OCI-LY1 (cell line): ENCODE data around the gene ZCWPW2.
A peak's percentile ranks its signal among the peaks of the same experiment; 100 is the strongest.

Experiments used
- H2AFZ ChIP-seq: fragments of 200-600 bp; sonication (generic), shearing (Covaris generic); 2 replicates; pipeline ENCODE4 v1.6.0; 2014; ENCODE audit warnings: antibody characterized with exemption, mild to moderate bottlenecking, low read length
- H3F3A ChIP-seq: fragments of 200-600 bp; sonication (generic), shearing (Covaris generic); 2 replicates; pipeline ENCODE4 v1.6.0; 2014; ENCODE audit warnings: mild to moderate bottlenecking, antibody characterized with exemption, low read length, moderate library complexity; ENCODE audit not compliant: insufficient read depth
- H3K27ac ChIP-seq: fragments of 200-600 bp; sonication (generic); 2 replicates; pipeline ENCODE4 v1.5.1; 2014; ENCODE audit warnings: low read length, mixed run types, mild to moderate bottlenecking, low read depth; ENCODE audit not compliant: poor library complexity, severe bottlenecking
- H3K27me3 ChIP-seq: fragments of 200-600 bp; sonication (generic); 2 replicates; pipeline ENCODE4 v1.6.0; 2014; ENCODE audit warnings: antibody characterized with exemption, mild to moderate bottlenecking, low read length, moderate library complexity; ENCODE audit not compliant: insufficient read depth
- H3K36me3 ChIP-seq: fragments of 200-600 bp; sonication (generic); 2 replicates; pipeline ENCODE4 v1.6.1; 2014; ENCODE audit warnings: mild to moderate bottlenecking, antibody characterized with exemption, low read length, moderate library complexity, mixed read lengths; ENCODE audit not compliant: insufficient read depth
- H3K4me1 ChIP-seq: fragments of 200-600 bp; sonication (generic); 2 replicates; pipeline ENCODE4 v1.5.1; 2014; ENCODE audit warnings: mild to moderate bottlenecking, low read length, moderate library complexity; ENCODE audit not compliant: insufficient read depth, severe bottlenecking
- H3K4me2 ChIP-seq: fragments of 200-600 bp; sonication (generic), shearing (Covaris generic); 2 replicates; pipeline ENCODE4 v1.6.1; 2014; ENCODE audit warnings: low read length
- H3K4me3 ChIP-seq: fragments of 200-600 bp; sonication (generic); 2 replicates; pipeline ENCODE4 v1.5.1; 2014; ENCODE audit warnings: low read length, low read depth, mild to moderate bottlenecking, mixed read lengths; ENCODE audit not compliant: poor library complexity, severe bottlenecking
- H3K79me2 ChIP-seq: fragments of 200-600 bp; shearing (Covaris generic); 2 replicates; pipeline ENCODE4 v1.6.1; 2016; ENCODE audit warnings: mixed run types, low read length, mixed read lengths; ENCODE audit not compliant: insufficient read depth
- H3K9ac ChIP-seq: fragments of 200-600 bp; sonication (generic), shearing (Covaris generic); 2 replicates; pipeline ENCODE4 v1.6.1; 2014; ENCODE audit warnings: mild to moderate bottlenecking, low read length, mixed read lengths
- H3K9me2 ChIP-seq: fragments of 200-600 bp; sonication (generic), shearing (Covaris generic); 2 replicates; pipeline ENCODE4 v1.6.1; 2014; ENCODE audit warnings: low read depth, mild to moderate bottlenecking, low read length, mixed read lengths
- H3K9me3 ChIP-seq: fragments of 200-600 bp; shearing (Covaris generic); 2 replicates; pipeline ENCODE4 v1.6.1; 2014; ENCODE audit warnings: low read length, mixed read lengths
- H4K20me1 ChIP-seq: fragments of 200-600 bp; sonication (generic), shearing (Covaris generic); 2 replicates; pipeline ENCODE4 v1.6.0; 2016; ENCODE audit warnings: mild to moderate bottlenecking, low read length; ENCODE audit not compliant: insufficient read depth
- EZH2 ChIP-seq: fragments of 200-600 bp; sonication (generic), shearing (Covaris generic); IDR thresholded peaks from 2 replicates; pipeline ENCODE4 v1.8.0; 2017; ENCODE audit warnings: borderline replicate concordance, mixed run types, mild to moderate bottlenecking, antibody characterized with exemption, low read length, moderate library complexity, mixed read lengths
- TF ChIP-seq, protein P1 (sequence below): fragments of 200-600 bp; sonication (generic), shearing (Covaris generic); IDR thresholded peaks from 2 replicates; pipeline ENCODE4 v1.5.1; 2017; ENCODE audit warnings: mild to moderate bottlenecking, antibody characterized with exemption, low read length, moderate library complexity, mixed read lengths

ZCWPW2 gene

DNA sequence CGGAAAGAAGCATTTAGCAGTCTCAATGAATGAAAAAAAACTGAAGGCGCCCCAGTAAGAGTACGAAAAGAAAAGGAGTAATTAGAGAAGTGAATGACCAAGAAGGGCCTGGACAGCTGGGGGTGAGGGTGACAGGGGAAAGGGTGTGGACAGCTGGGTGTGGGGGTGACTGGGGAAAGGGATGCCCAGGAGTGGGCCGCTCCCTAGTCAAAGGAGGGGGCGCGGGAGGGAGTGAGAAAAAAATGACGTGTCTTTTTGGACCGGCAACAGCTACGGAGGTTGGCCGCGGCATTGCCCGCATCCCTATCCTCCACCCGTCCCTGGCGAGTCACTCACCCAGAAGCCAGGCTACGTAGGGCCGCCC is 274 bp upstream of the ZCWPW2 start:
- Histone ChIP-seq H3K9me2 (no peaks in the 10 kb centered on the region), H3K36me3 (no peaks in the 10 kb centered on the region), H2AFZ (peak overlapping the region; percentile 80), H3K9ac (peak overlapping the region; percentile 97), H3K4me3 (peak overlapping the region; percentile 98), H3K79me2 (peaks cover 7% of the 10 kb centered on the region; the same call in 1 of the 2 replicates), H4K20me1 (no peaks in the 10 kb centered on the region), H3K4me1 (peaks cover 46% of the 10 kb centered on the region), H3F3A (no peaks in the 10 kb centered on the region), H3K4me2 (peak overlapping the region; percentile 78), H3K27ac (peak overlapping the region; percentile 68), H3K27me3 (no peaks in the 10 kb centered on the region), H3K9me3 (0 out of 2 replicates have a peak, but pooled peaks cover 3% of the 10 kb centered on the region)
- no peak for TF ChIP-seq EZH2
- TF ChIP-seq, protein P1, sequence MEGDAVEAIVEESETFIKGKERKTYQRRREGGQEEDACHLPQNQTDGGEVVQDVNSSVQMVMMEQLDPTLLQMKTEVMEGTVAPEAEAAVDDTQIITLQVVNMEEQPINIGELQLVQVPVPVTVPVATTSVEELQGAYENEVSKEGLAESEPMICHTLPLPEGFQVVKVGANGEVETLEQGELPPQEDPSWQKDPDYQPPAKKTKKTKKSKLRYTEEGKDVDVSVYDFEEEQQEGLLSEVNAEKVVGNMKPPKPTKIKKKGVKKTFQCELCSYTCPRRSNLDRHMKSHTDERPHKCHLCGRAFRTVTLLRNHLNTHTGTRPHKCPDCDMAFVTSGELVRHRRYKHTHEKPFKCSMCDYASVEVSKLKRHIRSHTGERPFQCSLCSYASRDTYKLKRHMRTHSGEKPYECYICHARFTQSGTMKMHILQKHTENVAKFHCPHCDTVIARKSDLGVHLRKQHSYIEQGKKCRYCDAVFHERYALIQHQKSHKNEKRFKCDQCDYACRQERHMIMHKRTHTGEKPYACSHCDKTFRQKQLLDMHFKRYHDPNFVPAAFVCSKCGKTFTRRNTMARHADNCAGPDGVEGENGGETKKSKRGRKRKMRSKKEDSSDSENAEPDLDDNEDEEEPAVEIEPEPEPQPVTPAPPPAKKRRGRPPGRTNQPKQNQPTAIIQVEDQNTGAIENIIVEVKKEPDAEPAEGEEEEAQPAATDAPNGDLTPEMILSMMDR: no peak

DNA sequence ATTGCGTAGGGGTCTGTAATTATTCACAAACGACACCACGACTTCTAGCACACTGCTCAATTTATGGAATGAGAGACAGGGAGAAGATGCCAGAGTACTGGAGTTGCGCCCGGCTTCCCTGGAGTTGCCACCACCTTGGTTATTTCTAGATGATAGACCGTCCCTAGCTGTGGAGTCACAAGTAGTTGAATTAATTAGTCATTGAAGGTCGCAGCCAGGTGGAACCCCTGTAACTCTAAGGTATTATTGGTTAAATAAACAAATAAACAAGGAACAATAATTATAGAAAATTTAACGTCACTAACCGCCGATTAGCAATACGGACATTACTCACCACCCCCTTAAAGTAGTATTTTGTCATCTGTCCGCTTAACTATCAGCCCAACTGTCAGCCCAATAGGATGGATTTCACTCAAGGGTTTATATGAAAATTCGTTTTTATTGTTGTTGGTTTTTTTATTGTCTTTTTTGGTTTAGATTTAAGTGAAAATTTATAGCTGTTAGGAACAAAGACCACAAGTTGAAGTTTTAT is 1.0 kb downstream of the ZCWPW2 start:
- Histone ChIP-seq H3K36me3 (no peaks in the 10 kb centered on the region), H3K9me2 (no peaks in the 10 kb centered on the region), H3K27me3 (no peaks in the 10 kb centered on the region), H3K9me3 (0 out of 2 replicates have a peak, but pooled peaks cover 3% of the 10 kb centered on the region), H3K4me2 (peak overlapping the region; percentile 78), H3K27ac (no peak overlapping the region), H3K4me3 (peak overlapping the region; percentile 98), H3K9ac (peak overlapping the region; percentile 97), H3K4me1 (peaks cover 46% of the 10 kb centered on the region), H3K79me2 (peaks cover 7% of the 10 kb centered on the region; the same call in 1 of the 2 replicates), H3F3A (no peaks in the 10 kb centered on the region), H2AFZ (peak overlapping the region; percentile 6), H4K20me1 (no peaks in the 10 kb centered on the region)
- TF ChIP-seq EZH2: no peak
- TF ChIP-seq, protein P1: no peak

DNA sequence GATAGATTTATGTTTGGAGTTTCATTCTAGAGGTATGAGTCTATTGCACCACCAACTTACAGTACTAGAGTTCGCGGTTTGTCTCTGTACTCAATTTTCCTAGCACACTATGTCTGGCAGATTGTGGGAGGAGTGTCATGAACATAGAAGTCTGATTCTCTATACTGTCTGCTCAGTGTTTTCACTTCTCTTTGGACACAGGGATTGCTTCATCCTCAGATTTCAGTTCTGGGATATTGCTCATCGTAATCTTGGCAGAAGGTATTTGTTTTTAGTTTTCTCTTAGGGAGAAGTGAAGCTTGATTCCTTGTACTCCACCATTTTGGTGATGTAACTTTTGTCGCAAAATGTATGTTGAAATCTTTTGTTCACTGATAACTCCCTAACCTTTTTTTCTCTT is 27.9 kb downstream of the ZCWPW2 start:
- Histone ChIP-seq H3K4me2 (no peak overlapping the region), H3K4me1 (no peaks in the 10 kb centered on the region), H3K9me3 (no peaks in the 10 kb centered on the region), H3F3A (no peaks in the 10 kb centered on the region), H3K27me3 (no peaks in the 10 kb centered on the region), H3K9me2 (no peaks in the 10 kb centered on the region), H3K27ac (no peak overlapping the region), H3K9ac (no peak overlapping the region), H2AFZ (no peak overlapping the region), H4K20me1 (no peaks in the 10 kb centered on the region), H3K36me3 (no peaks in the 10 kb centered on the region), H3K79me2 (no peaks in the 10 kb centered on the region), H3K4me3 (no peak overlapping the region)
- no peak for TF ChIP-seq EZH2
- TF ChIP-seq, protein P1: no peak
